GM23248 (cell line): ENCODE data around the gene HLCS.

Experiments
- EZH2 ChIP-seq: fragments of 200-600 bp; sonication (generic); IDR thresholded peaks from 2 replicates; pipeline ENCODE4 v1.6.1; 2018; ENCODE audit warnings: antibody characterized with exemption, mild to moderate bottlenecking; ENCODE audit not compliant: insufficient read depth, poor library complexity, severe bottlenecking
- EZH2phosphoT487 ChIP-seq: fragments of 200-600 bp; sonication (generic); IDR thresholded peaks from 2 replicates; pipeline ENCODE4 v1.6.1; 2018; ENCODE audit warnings: antibody characterized with exemption, moderate library complexity, mild to moderate bottlenecking, low read depth; ENCODE audit not compliant: insufficient read depth

DNA sequence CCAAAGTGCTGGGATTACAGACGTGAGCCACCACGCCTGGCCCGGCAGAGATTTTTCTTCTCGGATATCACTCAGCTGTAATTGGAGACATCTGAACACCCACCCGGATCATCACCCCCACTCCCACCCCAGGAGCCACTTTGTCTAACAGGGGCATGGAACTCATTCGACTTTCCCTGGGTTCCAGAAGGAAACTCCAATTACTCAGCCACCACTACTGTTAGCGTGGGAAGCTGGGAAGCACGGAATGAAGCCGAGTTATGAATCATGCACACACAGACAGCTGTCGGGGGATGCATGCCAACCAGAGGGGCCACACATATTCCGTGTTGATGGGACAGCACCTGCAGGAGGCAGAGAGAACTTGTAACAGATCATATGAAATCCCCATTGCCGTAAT, 85.2 kb downstream of the HLCS start:
- TF ChIP-seq EZH2phosphoT487 (no peak), EZH2 (no peak)
